ENCODE measurements around the gene REXO1. TPM values are rescaled to one million over a fixed set of nuclear protein-coding genes. Genes with fewer than 3 reads are reported as not detected.

Gene REXO1
- total and polyA plus RNA-seq, 8 donors: 16.9 to 30.8 (median 24.4) TPM

DNA sequence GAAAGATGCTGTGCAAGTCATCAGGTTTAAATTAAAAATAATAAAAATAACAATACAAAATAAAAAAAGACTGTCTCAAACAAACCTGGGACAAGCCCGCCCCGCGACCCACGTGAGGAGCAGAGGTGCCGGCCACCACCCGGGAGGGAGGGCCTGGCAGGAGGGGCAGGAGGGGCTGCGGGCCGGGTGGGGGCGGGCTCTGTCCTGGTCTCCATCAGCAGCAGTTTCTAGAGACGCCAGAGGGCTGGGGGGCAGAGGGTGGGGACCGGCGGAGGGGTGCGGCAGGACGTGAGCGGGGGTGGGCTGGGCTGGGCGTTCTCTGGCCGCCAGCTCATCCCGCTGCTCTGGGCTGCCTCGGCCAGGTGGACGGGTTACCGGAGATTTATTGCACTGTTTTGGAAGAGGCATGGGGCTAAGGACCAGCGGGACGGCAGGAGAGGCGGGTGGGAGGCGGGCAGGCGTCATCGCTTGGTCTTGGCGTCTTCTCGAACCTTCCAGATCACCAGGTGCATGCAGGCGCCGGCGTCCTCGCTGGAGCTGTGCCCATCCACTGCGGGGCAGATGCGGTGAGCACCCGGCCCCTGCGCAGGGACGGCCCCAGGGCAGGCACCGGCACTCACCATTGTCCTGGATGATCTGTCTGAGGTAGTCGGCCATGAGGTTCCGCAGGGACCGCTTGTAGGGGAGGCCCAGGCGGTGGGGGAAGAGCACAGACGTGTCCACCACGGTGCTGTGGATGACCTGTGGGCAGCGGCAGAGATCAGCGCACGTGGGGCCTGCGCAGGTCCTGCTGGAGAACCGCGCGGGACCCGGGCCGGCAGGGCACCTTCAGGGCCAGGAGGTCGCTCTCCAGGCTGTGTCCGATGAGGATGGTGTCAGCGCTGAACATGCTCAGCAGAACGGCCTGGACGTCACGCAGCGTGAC is 32.4 kb downstream of the REXO1 start:
- H3K36me3 ChIP-seq: peaks cover 0 to 64% of the 10 kb centered on the region in 2 donors
- intact Hi-C loops (cut with DNase I): no loop called here
- ATAC-seq (no peak), DNase-seq (peak in 1 of 4 donors; percentile 72)
- TF ChIP-seq, protein P1, sequence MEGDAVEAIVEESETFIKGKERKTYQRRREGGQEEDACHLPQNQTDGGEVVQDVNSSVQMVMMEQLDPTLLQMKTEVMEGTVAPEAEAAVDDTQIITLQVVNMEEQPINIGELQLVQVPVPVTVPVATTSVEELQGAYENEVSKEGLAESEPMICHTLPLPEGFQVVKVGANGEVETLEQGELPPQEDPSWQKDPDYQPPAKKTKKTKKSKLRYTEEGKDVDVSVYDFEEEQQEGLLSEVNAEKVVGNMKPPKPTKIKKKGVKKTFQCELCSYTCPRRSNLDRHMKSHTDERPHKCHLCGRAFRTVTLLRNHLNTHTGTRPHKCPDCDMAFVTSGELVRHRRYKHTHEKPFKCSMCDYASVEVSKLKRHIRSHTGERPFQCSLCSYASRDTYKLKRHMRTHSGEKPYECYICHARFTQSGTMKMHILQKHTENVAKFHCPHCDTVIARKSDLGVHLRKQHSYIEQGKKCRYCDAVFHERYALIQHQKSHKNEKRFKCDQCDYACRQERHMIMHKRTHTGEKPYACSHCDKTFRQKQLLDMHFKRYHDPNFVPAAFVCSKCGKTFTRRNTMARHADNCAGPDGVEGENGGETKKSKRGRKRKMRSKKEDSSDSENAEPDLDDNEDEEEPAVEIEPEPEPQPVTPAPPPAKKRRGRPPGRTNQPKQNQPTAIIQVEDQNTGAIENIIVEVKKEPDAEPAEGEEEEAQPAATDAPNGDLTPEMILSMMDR (IDR thresholded peaks at IDR 0.05): no peak
- no peaks in the 10 kb centered on the region for H3K9me3 ChIP-seq
- H3K27ac ChIP-seq: no peak overlapping the region
- H3K27me3 ChIP-seq: no peaks in the 10 kb centered on the region
- H3K4me3 ChIP-seq: no peak overlapping the region
- H3K4me1 ChIP-seq: peaks cover 11 to 21% of the 10 kb centered on the region in 2 donors

DNA sequence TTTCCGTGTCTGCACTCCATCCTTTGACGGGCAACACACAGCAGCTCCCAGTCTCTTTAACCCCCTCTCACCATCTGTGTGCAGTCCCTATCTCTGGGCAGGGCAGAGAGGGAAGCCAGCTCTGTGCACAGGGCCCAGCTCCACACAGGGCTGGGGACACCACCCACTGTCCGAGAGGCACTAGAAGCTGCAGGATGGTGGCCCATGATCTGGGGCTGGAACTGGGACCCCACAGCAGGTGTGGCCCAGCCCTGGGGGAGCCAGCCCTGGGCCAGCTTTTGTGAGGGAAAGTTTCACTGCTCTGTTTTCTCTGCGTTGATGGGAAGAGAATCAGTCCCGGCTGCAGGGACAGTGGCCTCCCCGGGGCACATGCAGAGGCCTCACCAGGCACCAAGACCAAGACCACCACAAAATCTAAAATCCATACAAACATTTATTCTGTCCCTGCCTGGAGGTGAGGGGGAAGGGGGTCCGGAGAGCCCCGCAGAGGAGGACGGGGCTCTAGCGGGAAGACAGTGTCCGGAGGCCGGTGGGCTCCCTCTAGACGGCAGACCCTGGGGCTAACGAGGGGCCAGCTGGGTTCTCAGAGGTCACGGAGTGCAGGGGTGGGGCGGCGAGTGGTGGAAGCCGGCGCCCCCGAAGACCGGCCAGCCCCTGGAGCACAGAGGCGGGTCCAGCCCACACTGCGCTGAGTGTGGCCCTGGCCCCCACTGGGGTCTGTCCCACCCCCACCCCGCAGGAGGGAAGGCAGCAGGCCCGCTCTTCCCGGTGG is 33.3 kb downstream of the REXO1 start:
- TF ChIP-seq, protein P1 (IDR thresholded peaks at IDR 0.05): no peak
- H3K4me3 ChIP-seq: no peak overlapping the region
- peaks cover 11 to 21% of the 10 kb centered on the region in 2 donors for H3K4me1 ChIP-seq
- peak in 1 of 4 donors; percentile 68 for DNase-seq
- H3K9me3 ChIP-seq: no peaks in the 10 kb centered on the region
- no peak overlapping the region for H3K27ac ChIP-seq
- no peak for ATAC-seq
- intact Hi-C loops (cut with DNase I): no loop called here
- peaks cover 0 to 56% of the 10 kb centered on the region in 2 donors for H3K36me3 ChIP-seq
- H3K27me3 ChIP-seq: no peaks in the 10 kb centered on the region

DNA sequence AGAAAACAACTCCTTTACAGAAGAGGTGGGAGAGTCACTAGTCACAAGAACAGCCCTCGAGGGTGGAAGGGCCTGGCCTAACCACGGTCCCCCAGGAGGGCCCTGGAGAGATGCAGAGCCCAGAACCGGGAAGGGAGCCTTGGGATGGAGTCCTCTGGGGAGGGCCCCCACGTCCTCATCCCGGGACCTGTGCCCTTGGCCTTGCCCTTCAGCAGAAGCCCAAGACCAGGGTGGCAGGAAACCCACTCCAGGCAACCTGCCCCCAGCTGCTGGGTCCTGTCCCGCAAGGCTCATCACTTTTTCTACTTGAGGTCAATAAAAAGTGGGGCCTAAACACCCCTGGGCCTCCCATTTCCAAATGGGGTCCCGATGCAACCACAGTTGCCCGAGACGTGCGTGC is 33.9 kb downstream of the REXO1 start:
- DNase-seq (no peak), ATAC-seq (no peak)
- Histone ChIP-seq H3K9me3 (no peaks in the 10 kb centered on the region), H3K27ac (no peak overlapping the region), H3K4me3 (no peak overlapping the region), H3K36me3 (peaks cover 0 to 50% of the 10 kb centered on the region in 2 donors), H3K27me3 (no peaks in the 10 kb centered on the region), H3K4me1 (peaks cover 11 to 21% of the 10 kb centered on the region in 2 donors)
- TF ChIP-seq, protein P1 (IDR thresholded peaks at IDR 0.05): no peak
- intact Hi-C loops (cut with DNase I): no loop called here

DNA sequence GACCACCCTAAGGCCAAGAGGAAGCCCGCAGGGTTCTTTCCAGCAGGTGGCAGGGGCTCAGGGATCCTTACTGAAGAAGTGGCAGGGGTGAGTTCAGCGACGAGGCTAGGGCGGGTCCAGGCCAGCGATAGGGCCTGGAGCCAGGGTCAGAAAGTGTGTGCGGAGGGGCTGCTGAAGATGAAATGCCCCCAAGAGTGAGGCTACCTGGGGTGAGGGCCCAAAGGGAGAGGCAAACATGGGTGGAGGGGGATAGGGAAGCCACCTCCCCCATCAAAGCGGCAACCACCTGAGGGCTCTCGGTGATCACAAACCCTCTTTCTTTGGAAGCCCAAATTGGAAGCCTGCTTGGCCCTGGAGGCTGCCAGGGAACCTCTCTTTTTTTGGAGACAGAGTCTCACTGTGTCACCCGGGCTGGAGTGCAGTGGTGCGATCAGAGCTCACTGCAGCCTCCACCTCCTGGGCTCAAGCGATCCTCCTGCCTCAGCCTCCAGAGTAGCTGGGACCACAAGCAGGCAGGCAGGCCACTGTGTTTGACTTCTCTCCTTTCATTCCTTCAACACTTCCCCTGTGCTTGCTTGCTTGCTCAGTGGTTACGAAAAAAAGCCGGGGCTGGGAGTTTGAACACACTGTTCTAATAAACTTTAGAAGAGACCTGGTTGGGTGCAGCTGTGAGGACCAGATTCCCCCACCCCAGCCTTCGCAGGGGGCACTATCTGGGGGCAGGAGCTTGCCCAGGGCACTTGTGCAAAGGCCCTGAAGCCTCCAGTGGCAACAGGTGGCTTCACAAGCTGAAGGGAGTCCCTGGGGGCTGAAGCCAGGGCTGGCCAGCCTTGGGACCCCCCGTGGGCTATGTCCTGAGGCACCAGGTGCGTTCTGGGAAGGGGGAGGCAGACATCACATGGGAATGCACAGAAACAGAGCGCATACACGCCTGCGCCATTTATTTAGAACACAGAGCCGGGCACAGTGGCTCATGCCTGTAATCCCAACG is 34.8 kb downstream of the REXO1 start:
- H3K4me3 ChIP-seq: peak overlapping the region; percentile 38 to 57
- intact Hi-C loops (cut with DNase I): no loop called here
- peaks cover 0 to 41% of the 10 kb centered on the region in 2 donors for H3K36me3 ChIP-seq
- H3K4me1 ChIP-seq: peaks cover 11 to 21% of the 10 kb centered on the region in 2 donors
- TF ChIP-seq, protein P1 (IDR thresholded peaks at IDR 0.05): peak in 1 of 2 donors; percentile 5
- H3K9me3 ChIP-seq: no peaks in the 10 kb centered on the region
- H3K27ac ChIP-seq: peak overlapping the region in 1 of 2 donors; percentile 81
- H3K27me3 ChIP-seq: no peaks in the 10 kb centered on the region
- no peak for DNase-seq
- ATAC-seq: no peak

All from left lung (tissue), 10 donors.